ENCODE measurements around the gene ANXA7.
"Not testable (repeated sequence)": the region's sequence is repeated elsewhere in the genome, so short reads cannot be mapped to it uniquely, and the experiment has no call there.

The ANXA7 gene

DNA sequence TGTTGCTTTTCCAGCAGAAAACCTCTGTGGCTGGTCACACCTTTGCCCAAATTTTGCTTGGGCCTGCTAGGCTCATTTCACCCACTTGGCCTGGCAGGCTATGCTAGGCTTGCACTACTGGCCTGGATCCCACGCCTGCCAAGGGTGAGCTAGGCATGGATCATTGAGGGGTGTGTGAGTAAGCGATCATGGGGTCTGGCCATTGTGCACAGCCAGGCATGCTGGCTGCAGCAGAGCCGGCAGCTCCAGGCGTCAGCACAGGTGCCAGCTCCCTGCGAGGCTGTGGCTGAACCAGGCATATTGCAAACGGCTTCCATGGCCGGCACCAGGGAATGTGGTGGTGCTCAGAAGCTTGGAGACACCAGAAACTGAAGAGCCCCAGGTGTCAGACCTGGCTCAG lies 74.4 kb downstream of the ANXA7 start:
- no peak for DNase-seq (ENCODE audit: low spot score)

- no peak for DNase-seq (ENCODE audit: low spot score)
Measured at GRCh38 chr10:73338801-73339368, 75.0 kb downstream of the ANXA7 start.

DNA sequence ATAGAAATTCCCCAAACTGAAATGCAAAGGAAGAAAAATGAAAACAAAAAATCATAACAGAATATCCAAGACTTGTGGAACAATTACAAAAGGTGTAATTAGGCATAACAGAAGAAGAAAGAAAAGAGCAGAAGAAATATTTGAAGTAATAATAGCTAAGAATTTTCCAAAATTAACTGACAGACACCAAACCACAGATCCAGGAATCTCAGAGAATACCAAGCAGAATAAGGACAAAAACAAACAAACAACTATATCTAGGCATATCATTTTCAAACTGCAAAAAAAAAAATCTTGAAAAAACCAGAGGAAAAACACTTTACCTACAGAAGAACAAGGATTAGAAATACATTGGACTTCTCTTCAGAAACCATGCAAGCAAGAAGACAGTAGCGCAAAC lies 80.7 kb downstream of the ANXA7 start:
- no peak for DNase-seq (ENCODE audit: low spot score)

GRCh38 chr10:73332379-73332778 lies 81.5 kb downstream of the ANXA7 start:
- no peak for DNase-seq (ENCODE audit: low spot score)

DNA sequence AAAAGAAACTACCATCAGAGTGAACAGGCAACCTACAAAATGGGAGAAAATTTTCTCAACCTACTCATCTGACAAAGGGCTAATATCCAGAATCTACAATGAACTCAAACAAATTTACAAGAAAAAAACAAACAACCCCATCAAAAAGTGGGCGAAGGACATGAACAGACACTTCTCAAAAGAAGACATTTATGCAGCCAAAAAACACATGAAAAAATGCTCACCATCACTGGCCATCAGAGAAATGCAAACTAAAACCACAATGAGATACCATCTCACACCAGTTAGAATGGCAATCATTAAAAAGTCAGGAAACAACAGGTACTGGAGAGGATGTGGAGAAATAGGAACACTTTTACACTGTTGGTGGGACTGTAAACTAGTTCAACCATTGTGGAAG lies 85.3 kb downstream of the ANXA7 start:
- DNase-seq (ENCODE audit: low spot score) = not testable (repeated sequence)

- DNase-seq (ENCODE audit: low spot score) = not testable (repeated sequence)
Measured at GRCh38 chr10:73325290-73325689, 88.6 kb downstream of the ANXA7 start.
